GM12878 (cell line): Measurements from ENCODE around the gene CD8B. TPM values are rescaled to one million over a fixed set of nuclear protein-coding genes. Genes with fewer than 3 reads are reported as not detected.

ENCODE experiments used
- ATAC-seq: fragments of 200-7000 bp; cut with Tn5 transposase; 3 replicates; pipeline ENCODE4 v1.9.1; 2020; ENCODE audit warnings: mild to moderate bottlenecking, moderate library complexity
- BruUV-seq: library from RNA; stranded (reverse); fragments of 400-500 nt; replicated peaks from 2 replicates; lab custom pipeline; 2021; lab: Mats Ljungman, UMichigan
- CTCF ChIA-PET: fragments of 300-600 bp; sonication (Branson Sonifier 250); formaldehyde crosslinking; extraction: SDS; loops from one replicate; lab custom pipeline; 2021; ENCODE audit warnings: inconsistent platforms; lab: Yijun Ruan, JAX
- POLR2A ChIA-PET: fragments of 350-600 bp; formaldehyde crosslinking; extraction: SDS; loops from one replicate; lab custom pipeline; 2021; ENCODE audit warnings: inconsistent platforms; lab: Charles Lee
- RAD21 ChIA-PET: fragments of 300-600 bp; sonication (Branson Sonifier 250); formaldehyde crosslinking; loops from one replicate; lab custom pipeline; 2023; ENCODE audit warnings: antibody characterized with exemption; ENCODE audit not compliant: unreplicated experiment; lab: Charles Lee
- SMC1A ChIA-PET: fragments of 300-600 bp; sonication (Branson Sonifier 250); formaldehyde crosslinking; loops from one replicate; lab custom pipeline; 2023; ENCODE audit not compliant: unreplicated experiment, uncharacterized antibody; lab: Charles Lee
- DNase-seq: peaks from one replicate; pipeline ENCODE4 v3.0.0-alpha.2; 2011; ENCODE audit warnings: low read depth, low spot score
- FAIRE-seq: peaks from 3 replicates; lab custom pipeline; 2011; peaks lifted over from hg19 to GRCh38; lab: Jason Lieb, UNC
- H2AFZ ChIP-seq: 2 replicates; pipeline ENCODE4 v1.6.0; 2011; ENCODE audit warnings: low read depth, low read length, control low read depth; ENCODE audit not compliant: control insufficient read depth
- H3K27ac ChIP-seq: 2 replicates; pipeline ENCODE4 v1.5.1; 2011; ENCODE audit warnings: control low read depth; ENCODE audit not compliant: control insufficient read depth, insufficient read depth
- H3K27me3 ChIP-seq, 2 experiments: replicated peaks in 1 of 2; 2 replicates each; pipeline versions ENCODE4 v1.6.0 to v1.6.1; 2011; ENCODE audit warnings: low read length in 1 of 2; ENCODE audit not compliant: control insufficient read depth in 2 of 2, insufficient read depth in 2 of 2
- H3K36me3 ChIP-seq, 2 experiments: 2 replicates each; pipeline ENCODE4 v1.5.1; 2011; ENCODE audit warnings: low read length in 1 of 2; ENCODE audit not compliant: control insufficient read depth in 2 of 2, insufficient read depth in 2 of 2
- H3K4me1 ChIP-seq: 2 replicates; pipeline ENCODE4 v1.6.1; 2011; ENCODE audit warnings: mild to moderate bottlenecking, low read length, moderate library complexity, mixed read lengths; ENCODE audit not compliant: control insufficient read depth, insufficient read depth
- H3K4me2 ChIP-seq: 2 replicates; pipeline ENCODE4 v1.6.0; 2011; ENCODE audit warnings: control low read depth; ENCODE audit not compliant: control insufficient read depth, insufficient read depth
- H3K4me3 ChIP-seq: fragments of 200-600 bp; sonication (generic); 2 replicates; pipeline ENCODE4 v1.5.1; 2016
- H3K79me2 ChIP-seq: 2 replicates; pipeline ENCODE4 v1.6.0; 2011; ENCODE audit warnings: low read length; ENCODE audit not compliant: control insufficient read depth, insufficient read depth
- H3K9ac ChIP-seq: 2 replicates; pipeline ENCODE4 v1.8.0; 2011; ENCODE audit warnings: low read length, control low read depth, mixed read lengths; ENCODE audit not compliant: control insufficient read depth, insufficient read depth
- H3K9me3 ChIP-seq: replicated peaks from 3 replicates; pipeline ENCODE4 v1.5.1; 2011; ENCODE audit warnings: mild to moderate bottlenecking, low read length; ENCODE audit not compliant: control insufficient read depth, insufficient read depth
- H4K20me1 ChIP-seq: 2 replicates; pipeline ENCODE4 v1.6.0; 2011; ENCODE audit not compliant: control insufficient read depth, insufficient read depth
- BCL3 ChIP-seq: IDR thresholded peaks from 2 replicates; pipeline ENCODE4 v1.6.1; 2011; ENCODE audit warnings: borderline replicate concordance, low read depth, mild to moderate bottlenecking, moderate library complexity, low read length; ENCODE audit not compliant: insufficient read depth, poor library complexity, severe bottlenecking
- CTCF ChIP-seq, 3 experiments: IDR thresholded peaks in 2 of 3; conservative IDR thresholded peaks in 1 of 3; 2 replicates each; pipeline ENCODE4 v1.5.1; 2011; ENCODE audit warnings: low read depth in 3 of 3, low read length in 3 of 3, mild to moderate bottlenecking in 3 of 3, control low read depth in 2 of 3, moderate library complexity in 2 of 3, inconsistent platforms in 1 of 3, mixed read lengths in 1 of 3; ENCODE audit not compliant: control insufficient read depth in 2 of 3, insufficient read depth in 1 of 3; ENCODE audit errors: extremely low read depth in 1 of 3
- SMC3 ChIP-seq: IDR thresholded peaks from 2 replicates; pipeline ENCODE4 v1.6.1; 2011; ENCODE audit warnings: low read length, improper control_type of control experiment, borderline replicate concordance
- TARDBP ChIP-seq: IDR thresholded peaks from 2 replicates; pipeline ENCODE4 v1.6.1; 2016; ENCODE audit warnings: borderline replicate concordance
- TBL1XR1 ChIP-seq: IDR thresholded peaks from 2 replicates; pipeline ENCODE4 v1.6.1; 2012; ENCODE audit warnings: low read depth, low read length, improper control_type of control experiment
- YY1 ChIP-seq: IDR thresholded peaks from 2 replicates; pipeline ENCODE4 v1.6.1; 2011; ENCODE audit warnings: low read depth, mild to moderate bottlenecking, low read length
- ZNF217 ChIP-seq: fragments of 450-650 bp; IDR thresholded peaks from 2 replicates; pipeline ENCODE4 v1.6.1; 2017; ENCODE audit warnings: antibody characterized with exemption, mild to moderate bottlenecking
- WGBS: methylation state at CpG from one replicate; pipeline ENCODE4 v1.1.6; 2016; ENCODE audit warnings: low lambda C conversion rate; ENCODE audit not compliant: insufficient replicate concordance, insufficient coverage; ENCODE audit errors: missing lambda C conversion rate; 5-methylcytosine and 5-hydroxymethylcytosine counted together
- in situ Hi-C: fragments of 300-500 bp; cut with MboI; formaldehyde crosslinking; loops from 9 replicates; pipeline ENCODE4 v1.14.3; 2018; ENCODE audit warnings: mixed read lengths
- intact Hi-C: fragments of 100-400 bp; cut with micrococcal nuclease; formaldehyde crosslinking; loops from one replicate; pipeline ENCODE4 v1.14.2; 2022; ENCODE audit not compliant: unreplicated experiment
- polyA plus RNA-seq, 11 experiments: library from polyadenylated mRNA; depleted of rRNA in 4 of 11; unstranded in 6 of 11; stranded (reverse) in 5 of 11; fragments of >200 nt; fragmentation: Nextera tagmentation in 4 of 11; fragmentation: Illumina TruSeq in 1 of 11; extraction: Ambion mirVana in 4 of 11; extraction: Trizol in 1 of 11; gene quantifications; 1 replicate in 1 of 11; 2 replicates in 10 of 11; pipeline versions ENCODE4 v1.2.1 to v1.2.3, GENCODE V29; 2011 to 2016; ENCODE audit warnings: inconsistent platforms in 2 of 11, missing spikeins in 2 of 11, low read depth in 1 of 11
- total RNA-seq, 4 experiments: library from RNA; depleted of rRNA in 3 of 4; stranded (reverse); fragments of >200 nt in 3 of 4; fragmentation: Illumina TruSeq in 1 of 4; extraction: Trizol in 1 of 4; gene quantifications; 2 replicates each; pipeline versions ENCODE4 v1.2.1 to v1.2.3, GENCODE V29; 2013 to 2021
- TF ChIP-seq, protein P1 (sequence below): fragments of 450-650 bp; IDR thresholded peaks from 2 replicates; pipeline ENCODE4 v1.6.1; 2017; ENCODE audit warnings: borderline replicate concordance

Gene CD8B
- total and polyA plus RNA-seq, 10 of the 15 experiments (the other 5 are each of a cell fraction or from before 2014, with no cell fraction given), result 0.21 TPM; not detected in 9

DNA sequence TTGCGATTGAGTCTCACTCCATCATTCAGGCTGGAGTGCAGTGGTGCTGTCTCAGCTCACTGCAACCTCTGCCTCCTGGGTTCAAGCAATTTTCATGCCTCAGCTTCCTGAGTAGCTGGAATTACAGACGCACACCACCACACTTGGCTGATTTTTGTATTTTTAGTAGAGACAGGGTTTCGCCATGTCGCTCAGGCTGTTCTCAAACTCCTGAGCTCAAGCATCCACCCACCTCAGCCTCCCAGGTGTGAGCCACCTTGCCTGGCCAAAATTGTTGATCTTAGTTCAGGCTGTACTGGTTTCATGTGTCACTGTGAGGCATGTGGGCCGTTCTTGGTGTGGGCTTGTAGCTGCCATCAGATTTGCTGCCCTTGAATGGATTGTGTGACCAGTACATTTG lies 89.1 kb downstream of the CD8B start (continued):
- TF ChIP-seq BCL3 (no peak), CTCF (IDR thresholded peaks at IDR 0.05 in 2 of 3, conservative IDR thresholded peaks at IDR 0.05 in 1 of 3; ENCODE audit: control insufficient read depth in 2 of 3, extremely low read depth in 1 of 3, insufficient read depth in 1 of 3, low read depth in 3 of 3, low read length in 3 of 3) (no peak), SMC3 (no peak), TBL1XR1 (no peak), ZNF217 (no peak), TARDBP (no peak)

GRCh38 chr2:86770816-86771301 lies 90.8 kb downstream of the CD8B start:
- TF ChIP-seq, protein P1, sequence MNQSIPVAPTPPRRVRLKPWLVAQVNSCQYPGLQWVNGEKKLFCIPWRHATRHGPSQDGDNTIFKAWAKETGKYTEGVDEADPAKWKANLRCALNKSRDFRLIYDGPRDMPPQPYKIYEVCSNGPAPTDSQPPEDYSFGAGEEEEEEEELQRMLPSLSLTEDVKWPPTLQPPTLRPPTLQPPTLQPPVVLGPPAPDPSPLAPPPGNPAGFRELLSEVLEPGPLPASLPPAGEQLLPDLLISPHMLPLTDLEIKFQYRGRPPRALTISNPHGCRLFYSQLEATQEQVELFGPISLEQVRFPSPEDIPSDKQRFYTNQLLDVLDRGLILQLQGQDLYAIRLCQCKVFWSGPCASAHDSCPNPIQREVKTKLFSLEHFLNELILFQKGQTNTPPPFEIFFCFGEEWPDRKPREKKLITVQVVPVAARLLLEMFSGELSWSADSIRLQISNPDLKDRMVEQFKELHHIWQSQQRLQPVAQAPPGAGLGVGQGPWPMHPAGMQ, result no peak
- no peak for TF ChIP-seq YY1
- ChIA-PET SMC1A (no interaction called here), CTCF (interaction anchor here (1.4 to 1.8 kb wide), 2 partner anchors 10 to 13 kb away, joined by 3 read pairs; no protein-coding TSS in a partner anchor), POLR2A (interaction anchor here (1.2 kb wide), 1 partner anchor 12 kb away, joined by 3 read pairs; no protein-coding TSS in a partner anchor), RAD21 (interaction anchor here (0.9 kb wide), 1 partner anchor 13 kb away, joined by 4 read pairs; no protein-coding TSS in a partner anchor)
- H3K4me1 ChIP-seq, result no peaks in the 10 kb centered on the region
- FAIRE-seq (no peak), ATAC-seq (no peak), DNase-seq (no peak)
- H3K4me3 ChIP-seq, result no peak overlapping the region
- no peaks in the 10 kb centered on the region for H3K27me3 ChIP-seq
- no peaks in the 10 kb centered on the region for H4K20me1 ChIP-seq
- in situ Hi-C loops (no loop called here), intact Hi-C loops (no loop called here)
- H3K9ac ChIP-seq, result no peak overlapping the region
- H3K79me2 ChIP-seq, result no peaks in the 10 kb centered on the region
- H2AFZ ChIP-seq, result no peak overlapping the region
- H3K36me3 ChIP-seq, result peaks cover 13 to 43% of the 10 kb centered on the region in 2 experiments
- BruUV-seq, result no TSS peak
- no peak overlapping the region for H3K27ac ChIP-seq
- no peaks in the 10 kb centered on the region for H3K9me3 ChIP-seq
- H3K4me2 ChIP-seq, result no peak overlapping the region
- WGBS, result over 99% methylated on average over 6 of the region's 6 CpGs
